ENCODE data around the gene RAB1B. TPM values are rescaled to one million over a fixed set of nuclear protein-coding genes. Genes with fewer than 3 reads are reported as not detected.
A peak's percentile ranks its signal among the peaks of the same experiment; 100 is the strongest.

The RAB1B gene
- total and polyA plus RNA-seq, 3 donors from 2014 or later: 63.2 to 180 (median 107) TPM

GRCh38 chr11:66313321-66314185, 45.1 kb downstream of the RAB1B start:
- no peaks in the 10 kb centered on the region for H3K36me3 ChIP-seq (ENCODE audit: low read depth, missing control alignments)
- H3K27me3 ChIP-seq: no peaks in the 10 kb centered on the region
- intact Hi-C loops (cut with DNase I; ENCODE audit: low total_unique reads): no loop called here
- peaks cover 21% of the 10 kb centered on the region for H3K4me1 ChIP-seq
- DNase-seq: no peak
- no peaks in the 10 kb centered on the region for H3K9me3 ChIP-seq
- no peak for TF ChIP-seq CTCF (IDR thresholded peaks at IDR 0.05)
- no peak for TF ChIP-seq POLR2A (IDR thresholded peaks at IDR 0.05)
- H3K27ac ChIP-seq: peak overlapping the region; percentile 40 to 79
- peak overlapping the region; percentile 39 to 53 for H3K4me3 ChIP-seq
- 17 to 21% methylated on average over 27 to 38 of the region's 38 CpGs for WGBS, 2 donors

- 35 to 43% methylated on average over 1 of the region's 1 CpG for WGBS, 2 donors
- H3K4me1 ChIP-seq: peaks cover 21% of the 10 kb centered on the region
- H3K9me3 ChIP-seq: no peaks in the 10 kb centered on the region
- H3K27ac ChIP-seq: peak overlapping the region; percentile 40 to 79
- no peaks in the 10 kb centered on the region for H3K36me3 ChIP-seq (ENCODE audit: low read depth, missing control alignments)
- no peak overlapping the region for H3K4me3 ChIP-seq
- TF ChIP-seq CTCF (IDR thresholded peaks at IDR 0.05): no peak
- TF ChIP-seq POLR2A (IDR thresholded peaks at IDR 0.05): no peak
- intact Hi-C loops (cut with DNase I; ENCODE audit: low total_unique reads): no loop called here
- no peak for DNase-seq
- no peaks in the 10 kb centered on the region for H3K27me3 ChIP-seq
Observed at GRCh38 chr11:66314186-66314501, 45.7 kb downstream of the RAB1B start.

GRCh38 chr11:66314561-66315497, 46.4 kb downstream of the RAB1B start:
- no peaks in the 10 kb centered on the region for H3K36me3 ChIP-seq (ENCODE audit: low read depth, missing control alignments)
- DNase-seq: no peak
- peaks cover 21% of the 10 kb centered on the region for H3K4me1 ChIP-seq
- TF ChIP-seq CTCF (IDR thresholded peaks at IDR 0.05) (no peak), POLR2A (IDR thresholded peaks at IDR 0.05) (no peak)
- peak overlapping the region; percentile 40 to 88 for H3K27ac ChIP-seq
- no peaks in the 10 kb centered on the region for H3K9me3 ChIP-seq
- H3K27me3 ChIP-seq: no peaks in the 10 kb centered on the region
- WGBS, 2 donors: 72 to 90% methylated on average over 10 to 14 of the region's 17 CpGs
- no peak overlapping the region for H3K4me3 ChIP-seq
- intact Hi-C loops (cut with DNase I; ENCODE audit: low total_unique reads): no loop called here

GRCh38 chr11:66315498-66315885, 47.1 kb downstream of the RAB1B start:
- Histone ChIP-seq H3K27ac (peak overlapping the region; percentile 33 to 88), H3K4me1 (peaks cover 21% of the 10 kb centered on the region), H3K4me3 (no peak overlapping the region), H3K27me3 (no peaks in the 10 kb centered on the region), H3K36me3 (ENCODE audit: low read depth, missing control alignments) (no peaks in the 10 kb centered on the region), H3K9me3 (no peaks in the 10 kb centered on the region)
- 67 to 74% methylated on average over 7 to 14 of the region's 14 CpGs for WGBS, 2 donors
- intact Hi-C loops (cut with DNase I; ENCODE audit: low total_unique reads): no loop called here
- no peak for DNase-seq
- TF ChIP-seq CTCF (IDR thresholded peaks at IDR 0.05) (no peak), POLR2A (IDR thresholded peaks at IDR 0.05) (no peak)
